22Rv1 (cell line): ENCODE data around the gene LRP1-AS.

Experiments
- ZFX ChIP-seq: fragments of 450-650 bp; IDR thresholded peaks from 2 replicates; pipeline ENCODE4 v1.6.1; 2017; ENCODE audit warnings: antibody characterized with exemption, borderline replicate concordance
- TF ChIP-seq, protein P1 (sequence below): fragments of 450-650 bp; IDR thresholded peaks from 2 replicates; pipeline ENCODE4 v1.5.1; 2017; ENCODE audit warnings: mild to moderate bottlenecking

GRCh38 chr12:57096748-57097553, 50.5 kb downstream of the LRP1-AS start:
- TF ChIP-seq, protein P1, sequence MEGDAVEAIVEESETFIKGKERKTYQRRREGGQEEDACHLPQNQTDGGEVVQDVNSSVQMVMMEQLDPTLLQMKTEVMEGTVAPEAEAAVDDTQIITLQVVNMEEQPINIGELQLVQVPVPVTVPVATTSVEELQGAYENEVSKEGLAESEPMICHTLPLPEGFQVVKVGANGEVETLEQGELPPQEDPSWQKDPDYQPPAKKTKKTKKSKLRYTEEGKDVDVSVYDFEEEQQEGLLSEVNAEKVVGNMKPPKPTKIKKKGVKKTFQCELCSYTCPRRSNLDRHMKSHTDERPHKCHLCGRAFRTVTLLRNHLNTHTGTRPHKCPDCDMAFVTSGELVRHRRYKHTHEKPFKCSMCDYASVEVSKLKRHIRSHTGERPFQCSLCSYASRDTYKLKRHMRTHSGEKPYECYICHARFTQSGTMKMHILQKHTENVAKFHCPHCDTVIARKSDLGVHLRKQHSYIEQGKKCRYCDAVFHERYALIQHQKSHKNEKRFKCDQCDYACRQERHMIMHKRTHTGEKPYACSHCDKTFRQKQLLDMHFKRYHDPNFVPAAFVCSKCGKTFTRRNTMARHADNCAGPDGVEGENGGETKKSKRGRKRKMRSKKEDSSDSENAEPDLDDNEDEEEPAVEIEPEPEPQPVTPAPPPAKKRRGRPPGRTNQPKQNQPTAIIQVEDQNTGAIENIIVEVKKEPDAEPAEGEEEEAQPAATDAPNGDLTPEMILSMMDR: no peak
- TF ChIP-seq ZFX: no peak
